Erythroblast (primary cell): ENCODE data around the gene LRRC47.
"Not testable (repeated sequence)": the region's sequence is repeated elsewhere in the genome, so short reads cannot be mapped to it uniquely, and the experiment has no call there.

ENCODE experiments used
- DNase-seq, 2 experiments: peaks; one replicate each; lab custom pipeline; 2025; lab: John Stamatoyannopoulos, UW
- GATA1 ChIP-seq: IDR thresholded peaks from 2 replicates; pipeline ENCODE4 v1.6.1; 2011; ENCODE audit warnings: low read depth, mild to moderate bottlenecking, control low read depth, low read length, moderate library complexity
- POLR2A ChIP-seq: IDR thresholded peaks from 2 replicates; pipeline ENCODE4 v1.6.1; 2011; ENCODE audit warnings: mild to moderate bottlenecking, low read length

LRRC47 gene

DNA sequence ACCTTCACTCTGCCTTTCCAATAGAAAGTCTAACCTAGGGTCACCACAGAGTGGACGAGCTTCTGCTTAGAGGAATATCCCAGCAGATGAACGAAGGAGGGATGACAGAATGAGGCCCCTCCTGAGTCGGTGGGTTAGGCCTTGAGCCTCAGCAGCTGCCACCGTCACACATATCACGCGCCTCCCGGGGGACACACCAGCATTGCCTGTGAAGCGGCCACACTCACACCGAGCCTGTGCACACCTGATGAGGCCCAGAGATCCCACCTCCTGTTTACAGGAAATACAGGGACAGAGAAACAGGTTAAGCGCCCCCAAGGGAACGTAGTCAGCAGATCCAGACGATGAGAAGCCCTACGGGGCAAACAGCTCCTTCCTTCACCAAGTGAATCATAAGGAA lies 25.1 kb upstream of the LRRC47 start:
- no peak for DNase-seq
- no peak for TF ChIP-seq GATA1
- no peak for TF ChIP-seq POLR2A

DNA sequence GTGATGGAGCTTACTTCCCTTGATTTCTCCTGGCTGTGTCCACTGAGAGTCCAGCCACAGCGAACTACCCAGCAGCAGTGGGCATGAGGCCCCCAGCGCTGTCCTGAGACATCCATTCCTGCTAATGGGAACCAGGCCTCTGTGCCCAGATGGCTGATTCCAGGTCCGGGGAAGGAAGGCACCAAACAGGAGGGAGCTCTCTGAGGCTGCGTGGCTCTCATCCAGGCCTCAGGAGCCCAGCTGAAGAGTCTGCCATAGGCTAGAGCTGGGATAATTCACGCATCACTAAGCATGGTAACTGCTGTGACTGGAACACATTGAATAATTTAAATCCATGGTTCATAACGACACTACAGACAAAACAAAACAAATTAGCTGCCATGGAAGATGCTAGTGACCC lies 24.7 kb upstream of the LRRC47 start:
- no peak for DNase-seq
- TF ChIP-seq GATA1 (no peak), POLR2A (no peak)

DNA sequence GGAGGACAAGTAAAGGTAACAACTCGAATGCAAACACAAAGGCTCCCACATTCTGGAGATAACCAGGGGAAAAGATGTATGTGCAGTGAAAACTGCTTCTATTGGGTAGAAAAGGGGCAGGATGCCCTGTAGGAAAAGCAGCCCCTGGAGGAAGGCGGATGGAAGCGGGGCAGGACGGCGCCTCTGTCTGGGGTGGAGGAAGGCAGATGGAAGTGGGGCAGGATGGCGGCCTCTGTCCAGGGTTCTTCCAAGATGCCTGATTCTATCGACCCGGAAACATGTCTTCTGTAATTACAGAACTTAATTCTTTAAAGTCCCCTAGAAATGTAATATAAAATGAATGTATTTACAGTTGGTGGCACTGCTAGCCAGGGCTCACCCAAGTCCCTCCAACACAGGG lies 24.0 kb upstream of the LRRC47 start:
- no peak for TF ChIP-seq POLR2A
- TF ChIP-seq GATA1 = no peak
- no peak for DNase-seq

DNA sequence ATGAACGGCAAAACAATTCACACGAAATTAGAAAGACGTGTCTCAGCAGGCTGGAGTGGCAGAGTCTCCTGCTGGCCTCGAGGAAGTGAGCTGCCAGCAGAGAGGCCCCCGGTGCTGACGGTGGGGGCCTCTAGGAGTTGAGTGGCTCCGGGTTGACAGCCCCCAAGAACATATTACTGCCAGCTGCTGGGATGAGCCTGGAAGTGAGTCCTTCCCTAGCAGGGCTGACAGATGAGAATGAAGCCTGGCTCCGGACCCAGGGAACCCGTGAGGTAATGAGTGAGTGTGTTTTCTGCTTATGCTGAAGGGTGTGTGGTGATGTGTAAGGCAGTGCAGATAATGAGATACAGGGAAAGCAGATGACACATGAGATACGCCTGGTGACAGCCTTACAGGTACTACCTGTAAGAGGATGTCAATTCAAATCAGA lies 23.5 kb upstream of the LRRC47 start:
- DNase-seq = no peak
- TF ChIP-seq GATA1 = no peak

DNA sequence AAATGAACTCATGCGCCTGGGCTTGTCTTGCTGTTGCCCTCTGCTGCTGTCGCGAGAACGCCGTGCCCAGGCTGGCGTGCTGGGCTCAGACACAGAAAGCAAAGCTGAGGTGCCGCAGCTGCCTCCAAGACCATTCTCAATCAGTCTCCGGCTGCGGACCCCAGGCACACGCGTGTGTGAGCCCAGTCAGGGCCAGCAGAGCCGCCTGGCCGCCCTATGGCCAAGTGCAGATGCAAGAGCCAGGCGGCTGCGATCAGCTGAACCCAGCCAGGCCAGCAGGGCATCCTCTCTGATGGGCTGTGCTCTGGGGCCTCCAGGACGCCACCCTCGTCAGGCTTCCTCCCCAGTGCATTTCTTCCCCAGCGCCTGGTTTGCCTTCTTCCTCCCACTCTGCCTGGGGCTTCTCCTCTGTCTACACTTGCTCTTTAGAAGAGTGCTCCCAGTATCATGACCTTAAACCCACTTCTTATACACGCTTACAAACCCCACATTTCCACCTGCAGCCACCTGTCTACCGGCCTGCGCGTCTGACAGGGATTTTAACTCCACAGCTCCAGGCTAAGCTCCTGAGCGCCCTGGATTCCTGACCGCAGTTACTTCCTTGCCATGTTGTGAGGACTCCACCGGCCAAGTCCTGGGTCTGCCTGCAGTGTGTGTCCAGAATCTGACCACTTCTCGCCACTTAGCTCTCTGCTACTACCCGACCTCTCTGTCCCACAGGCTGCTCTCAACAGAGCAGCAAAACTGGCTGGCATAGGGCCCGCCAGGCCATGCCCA lies 21.7 kb upstream of the LRRC47 start:
- DNase-seq = no peak
- TF ChIP-seq POLR2A = no peak
- TF ChIP-seq GATA1 = no peak

DNA sequence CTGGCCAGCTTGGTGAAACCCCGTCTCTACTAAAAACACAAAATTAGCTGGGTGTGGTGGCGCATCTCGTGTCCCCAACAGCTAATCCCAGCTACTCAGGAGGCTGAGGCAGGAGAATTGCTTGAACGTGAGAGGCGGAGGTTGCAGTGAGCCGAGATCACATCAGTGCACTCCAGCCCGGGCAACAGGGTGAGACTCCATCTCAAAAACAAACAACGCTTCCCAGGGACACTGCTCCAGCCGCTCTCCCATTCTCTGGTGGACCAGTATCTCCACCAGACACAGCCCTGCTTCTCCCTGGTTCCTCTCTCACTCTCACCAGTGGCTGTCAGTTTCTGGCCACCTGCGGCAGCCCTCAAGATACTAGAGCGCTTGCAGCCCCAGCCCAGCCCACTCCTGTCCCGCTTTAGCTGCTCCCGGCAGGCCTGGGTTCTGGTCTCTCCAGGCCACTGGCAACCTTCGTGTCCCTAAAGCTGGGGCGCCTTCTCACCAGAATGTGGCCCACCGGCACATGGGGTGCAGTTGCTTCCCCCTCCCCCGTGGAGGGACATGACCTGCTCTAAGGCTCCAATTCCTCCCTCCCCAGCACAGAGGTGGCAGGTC lies 20.9 kb upstream of the LRRC47 start:
- no peak for DNase-seq
- TF ChIP-seq POLR2A (no peak), GATA1 (no peak)

DNA sequence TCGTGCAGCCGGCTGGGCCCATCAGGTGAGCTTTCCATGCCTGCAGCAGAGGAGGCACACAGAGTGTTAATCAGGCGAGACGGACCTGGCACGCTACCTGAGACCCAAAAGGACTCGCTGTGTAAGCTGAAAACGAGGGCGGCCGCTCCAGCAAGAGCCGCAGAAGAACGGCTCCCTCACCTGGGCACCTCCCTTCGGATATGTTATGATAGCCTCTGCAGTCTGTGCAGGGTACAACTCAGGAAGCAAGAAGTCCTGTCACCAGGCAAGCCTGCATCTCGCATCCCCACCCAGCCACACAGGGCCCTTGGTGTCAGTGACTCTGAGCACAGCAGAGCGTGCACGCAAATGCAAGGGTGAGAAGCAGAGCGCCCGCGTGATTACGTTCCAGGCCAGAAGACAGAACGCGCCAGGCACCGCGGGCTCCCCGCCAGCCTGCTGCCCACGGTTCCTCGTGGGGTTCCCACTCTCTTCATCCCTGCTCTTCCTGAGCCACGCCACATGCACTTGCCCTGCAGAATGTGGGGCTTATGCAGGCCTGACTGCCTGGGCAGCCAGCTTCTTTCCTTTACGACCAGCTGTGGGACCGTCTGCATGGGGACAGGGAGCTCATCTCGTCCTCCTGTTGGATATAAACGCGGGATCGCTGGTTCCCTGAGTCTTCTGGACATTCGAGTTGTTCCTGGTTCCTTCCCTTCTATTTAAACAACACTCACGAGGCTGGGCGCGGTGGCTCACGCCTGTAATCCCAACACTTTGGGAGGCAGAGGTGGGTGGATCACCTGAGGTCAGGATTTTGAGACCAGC lies 20.2 kb upstream of the LRRC47 start:
- no peak for DNase-seq
- TF ChIP-seq POLR2A (no peak), GATA1 (no peak)

DNA sequence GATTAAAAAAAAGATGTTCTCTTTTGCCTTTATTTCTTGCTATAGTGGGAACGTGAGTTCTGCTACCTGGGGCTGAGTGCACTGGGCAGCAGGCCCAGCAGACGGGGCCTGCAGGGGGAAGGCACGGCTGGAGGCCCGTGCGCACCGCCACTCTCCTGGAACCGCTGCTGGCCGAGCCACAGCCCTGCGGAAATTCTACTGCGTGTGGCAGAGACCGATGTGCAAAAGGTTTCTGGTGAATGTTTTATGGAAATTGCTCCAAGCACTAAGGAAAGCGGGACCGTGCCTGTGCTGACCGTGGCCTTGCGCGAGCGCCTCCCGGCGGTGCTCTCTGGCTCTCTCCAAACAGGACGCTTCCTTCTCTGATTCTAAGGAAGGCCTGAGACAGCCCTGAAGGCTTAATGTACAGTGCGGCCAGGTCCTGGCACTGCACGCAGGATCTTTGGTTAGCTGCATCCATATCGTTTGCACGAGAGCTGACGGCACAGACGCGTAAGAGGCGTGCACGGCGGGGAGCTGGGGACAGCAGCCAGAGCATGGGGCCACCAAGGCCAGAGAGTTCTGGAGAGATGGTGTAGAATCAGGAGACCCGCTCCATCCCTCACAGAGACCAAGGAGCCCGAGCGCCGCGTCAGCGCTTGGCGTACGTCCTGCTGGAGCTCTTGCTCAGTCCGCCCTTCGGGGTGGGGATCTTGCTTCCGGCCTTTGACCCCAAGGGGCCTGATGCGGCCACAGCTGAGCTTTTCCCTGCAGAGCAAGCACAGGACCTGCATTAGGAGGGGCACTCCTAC lies 18.7 kb upstream of the LRRC47 start:
- no peak for DNase-seq
- TF ChIP-seq GATA1 = no peak
- no peak for TF ChIP-seq POLR2A

DNA sequence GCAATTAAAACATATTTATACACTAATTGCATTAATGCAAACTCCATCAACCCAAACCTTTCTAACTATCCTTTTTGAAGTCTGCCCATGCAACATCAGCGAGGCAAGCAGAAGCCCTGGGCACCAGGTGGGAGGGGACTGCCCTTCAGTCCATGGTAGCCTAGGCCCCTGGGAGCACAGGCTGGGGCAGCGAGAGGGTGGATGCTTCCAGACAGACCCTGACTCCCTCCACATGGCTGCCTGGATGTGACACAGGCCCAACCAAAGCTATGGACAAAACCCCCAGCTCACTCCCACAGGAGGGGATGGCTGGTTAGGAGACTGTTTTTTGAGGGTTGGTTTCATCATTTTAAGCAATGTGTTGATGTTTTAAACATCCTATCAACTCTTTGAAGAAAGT lies 17.8 kb upstream of the LRRC47 start:
- DNase-seq = no peak
- TF ChIP-seq GATA1 = no peak
- no peak for TF ChIP-seq POLR2A

DNA sequence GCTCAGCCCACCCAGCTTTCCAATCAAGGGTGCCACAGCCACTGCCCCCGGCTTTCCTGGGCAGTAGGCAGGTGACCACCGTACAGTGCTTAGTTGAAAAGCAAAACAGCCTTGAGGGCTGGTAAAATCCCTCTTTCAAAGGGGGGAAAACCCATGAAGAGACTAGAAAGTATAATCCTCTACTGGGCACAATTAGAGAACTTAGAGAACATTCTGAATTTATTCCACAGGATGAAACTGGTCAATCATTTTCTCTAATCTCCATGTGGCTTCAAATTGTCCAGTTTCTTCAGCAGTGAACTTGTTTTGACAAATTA lies 15.3 kb upstream of the LRRC47 start:
- TF ChIP-seq GATA1 (no peak), POLR2A (no peak)

DNA sequence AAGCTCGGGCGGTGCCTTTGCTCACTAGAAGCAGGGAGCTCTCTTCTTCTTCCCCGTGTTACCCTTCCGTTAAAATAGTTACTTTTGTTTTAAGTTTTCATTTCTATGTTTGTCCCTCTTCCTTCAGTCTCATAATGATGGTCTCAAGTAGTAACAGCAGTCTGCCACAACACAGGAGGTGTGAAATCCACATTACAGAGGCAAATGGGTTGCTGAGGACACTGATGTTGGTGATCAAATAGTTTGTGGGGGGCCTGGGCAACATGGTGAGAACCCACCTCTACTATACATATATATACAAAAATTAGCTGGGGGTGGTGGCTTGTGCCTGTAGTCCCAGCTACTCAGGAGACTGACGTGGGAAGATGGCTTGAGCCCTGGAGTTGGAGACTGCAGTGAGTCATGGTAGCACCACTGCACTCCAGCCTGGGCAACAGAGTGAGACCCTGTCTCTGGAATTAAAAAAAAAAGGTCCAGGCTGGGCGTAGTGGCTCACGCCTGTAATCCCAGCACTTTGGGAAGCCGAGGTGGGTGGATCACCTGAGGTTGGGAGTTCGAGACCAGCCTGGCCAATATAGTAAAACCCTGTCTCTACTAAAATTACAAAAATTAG lies 14.0 kb upstream of the LRRC47 start:
- DNase-seq = not testable (repeated sequence)

More for the DNA sequence above, 15.3 kb upstream of the LRRC47 start:
- no peak for DNase-seq

DNA sequence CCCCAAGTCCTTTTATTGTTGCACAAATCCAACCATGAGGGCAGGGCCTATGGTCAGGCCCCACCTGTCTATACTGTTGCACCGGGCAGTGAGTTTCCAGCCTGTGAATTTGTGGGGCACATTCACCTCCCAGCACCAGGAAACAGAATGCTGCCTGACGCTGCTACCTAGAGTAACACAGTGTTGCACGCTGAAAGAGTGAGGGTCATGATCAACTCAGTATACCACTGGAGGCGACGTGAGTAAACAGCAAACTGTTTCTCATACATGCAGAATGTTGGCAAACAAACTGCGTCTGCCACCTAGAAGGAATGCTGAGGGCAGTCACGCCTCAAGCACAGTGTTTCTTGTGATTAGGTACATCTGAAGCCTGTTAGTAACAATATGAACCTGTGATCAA lies 13.4 kb upstream of the LRRC47 start:
- no peak for DNase-seq
- TF ChIP-seq POLR2A = no peak
- TF ChIP-seq GATA1 = no peak

DNA sequence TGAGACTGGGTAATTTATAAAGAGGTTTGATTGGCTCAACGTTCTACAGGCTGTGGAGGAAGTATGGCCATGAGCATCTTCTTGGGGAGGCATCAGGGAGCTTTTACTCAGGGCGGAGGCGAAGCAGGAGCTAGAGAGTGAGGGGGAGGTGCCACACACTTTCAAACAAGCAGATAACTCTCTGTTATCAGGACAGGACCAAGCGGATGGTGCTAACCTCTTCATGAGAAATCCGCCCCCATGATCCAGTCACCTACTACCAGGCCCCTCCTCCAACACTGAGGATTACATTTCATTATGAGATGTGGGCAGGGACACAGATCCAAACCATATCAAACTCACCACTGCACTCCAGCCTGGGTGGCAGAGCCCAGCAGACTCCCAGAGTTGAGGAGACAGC lies 11.5 kb upstream of the LRRC47 start:
- DNase-seq = no peak

More for the DNA sequence above, 11.5 kb upstream of the LRRC47 start:
- TF ChIP-seq POLR2A (no peak), GATA1 (no peak)
